Central memory CD8-positive, alpha-beta T cell (primary cell): ENCODE data around the gene ABHD16A.

Experiments used
- ATAC-seq: fragments of 150-1000 bp; cut with Tn5 transposase; replicated peaks from 2 replicates; pipeline ENCODE4 v1.10.0; 2022; ENCODE audit warnings: mild to moderate bottlenecking, moderate FRiP score, moderate number of reproducible peaks; ENCODE audit not compliant: poor library complexity, severe bottlenecking; ENCODE audit errors: extremely low read depth
- DNase-seq, 2 donors: peaks; one replicate each; pipeline ENCODE4 v3.0.0; 2021; ENCODE audit warnings: low spot score in 2 of 2
- H3K27ac Mint-ChIP-seq: one replicate; pipeline ENCODE4 v1.8.0; 2022; ENCODE audit warnings: low read depth, mild to moderate bottlenecking, moderate library complexity, mixed read lengths
- H3K27me3 Mint-ChIP-seq: one replicate; pipeline ENCODE4 v1.8.0; 2022; ENCODE audit warnings: mixed read lengths
- H3K36me3 Mint-ChIP-seq: one replicate; pipeline ENCODE4 v1.8.0; 2022; ENCODE audit warnings: mild to moderate bottlenecking, moderate library complexity, mixed read lengths; ENCODE audit not compliant: insufficient read depth
- H3K4me1 Mint-ChIP-seq: one replicate; pipeline ENCODE4 v1.8.0; 2022; ENCODE audit warnings: mixed read lengths
- H3K4me3 Mint-ChIP-seq: one replicate; pipeline ENCODE4 v1.8.0; 2022; ENCODE audit warnings: mild to moderate bottlenecking, moderate library complexity, mixed read lengths
- H3K9me3 Mint-ChIP-seq: one replicate; pipeline ENCODE4 v1.8.0; 2022; ENCODE audit warnings: mixed read lengths

Gene ABHD16A

GRCh38 chr6:31658158-31658688, 44.9 kb downstream of the ABHD16A start:
- Mint-ChIP-seq H3K9me3 (no peaks in the 10 kb centered on the region), H3K4me3 (peak overlapping the region; percentile 90), H3K4me1 (peaks cover 63% of the 10 kb centered on the region), H3K27ac (peak overlapping the region; percentile 81), H3K36me3 (peaks cover 21% of the 10 kb centered on the region), H3K27me3 (no peaks in the 10 kb centered on the region)
- DNase-seq, result no peak
- no peak for ATAC-seq

GRCh38 chr6:31657406-31658157, 45.5 kb downstream of the ABHD16A start:
- Mint-ChIP-seq H3K27ac (no peak overlapping the region), H3K36me3 (peaks cover 23% of the 10 kb centered on the region), H3K4me1 (peaks cover 63% of the 10 kb centered on the region)

GRCh38 chr6:31655349-31656237, 47.5 kb downstream of the ABHD16A start, which contains the start of gene APOM:
TSS of gene APOM (plus strand) at chr6:31655894. CDS start at chr6:31655967, 73 bp downstream.
- no peaks in the 10 kb centered on the region for H3K9me3 Mint-ChIP-seq
- no peak within 1 kb of the TSS for H3K27ac Mint-ChIP-seq
- peaks cover 67% of the 10 kb centered on the region for H3K4me1 Mint-ChIP-seq
- H3K4me3 Mint-ChIP-seq, result no peak within 1 kb of the TSS
- no peak for ATAC-seq
- peaks cover 34% of the 10 kb centered on the region for H3K36me3 Mint-ChIP-seq
- no peaks in the 10 kb centered on the region for H3K27me3 Mint-ChIP-seq
- no peak for DNase-seq

More at GRCh38 chr6:31657406-31658157, 45.5 kb downstream of the ABHD16A start:
- no peak for ATAC-seq
- no peak for DNase-seq
- no peaks in the 10 kb centered on the region for H3K9me3 Mint-ChIP-seq
- peak overlapping the region; percentile 61 for H3K4me3 Mint-ChIP-seq
- no peaks in the 10 kb centered on the region for H3K27me3 Mint-ChIP-seq

- Mint-ChIP-seq H3K4me3 (no peak overlapping the region), H3K27ac (no peak overlapping the region), H3K36me3 (peaks cover 37% of the 10 kb centered on the region), H3K4me1 (peaks cover 61% of the 10 kb centered on the region), H3K27me3 (no peaks in the 10 kb centered on the region), H3K9me3 (no peaks in the 10 kb centered on the region)
- no peak for DNase-seq
- ATAC-seq, result no peak
Observed at GRCh38 chr6:31654574-31655348, 48.4 kb downstream of the ABHD16A start.

GRCh38 chr6:31652925-31653724, 50.0 kb downstream of the ABHD16A start:
- no peak for DNase-seq
- Mint-ChIP-seq H3K27me3 (no peaks in the 10 kb centered on the region), H3K4me3 (peak overlapping the region; percentile 89), H3K27ac (peak overlapping the region; percentile 96), H3K36me3 (peaks cover 48% of the 10 kb centered on the region), H3K9me3 (no peaks in the 10 kb centered on the region), H3K4me1 (peaks cover 56% of the 10 kb centered on the region)
- ATAC-seq, result peak; percentile 76

- DNase-seq (no peak), ATAC-seq (peak; percentile 13)
- peak overlapping the region; percentile 96 for H3K27ac Mint-ChIP-seq
- peak overlapping the region; percentile 89 for H3K4me3 Mint-ChIP-seq
- H3K36me3 Mint-ChIP-seq, result peaks cover 58% of the 10 kb centered on the region
- peaks cover 47% of the 10 kb centered on the region for H3K4me1 Mint-ChIP-seq
- H3K27me3 Mint-ChIP-seq, result no peaks in the 10 kb centered on the region
- no peaks in the 10 kb centered on the region for H3K9me3 Mint-ChIP-seq
Observed at GRCh38 chr6:31651602-31652191, 51.4 kb downstream of the ABHD16A start.

GRCh38 chr6:31645325-31645724, 57.8 kb downstream of the ABHD16A start:
- ATAC-seq (no peak), DNase-seq (no peak)
- Mint-ChIP-seq H3K36me3 (peaks cover 75% of the 10 kb centered on the region), H3K27ac (peak overlapping the region; percentile 73), H3K27me3 (no peaks in the 10 kb centered on the region), H3K4me1 (peaks cover 18% of the 10 kb centered on the region), H3K9me3 (no peaks in the 10 kb centered on the region), H3K4me3 (no peak overlapping the region)

GRCh38 chr6:31643818-31644454, 59.2 kb downstream of the ABHD16A start:
- Mint-ChIP-seq H3K4me3 (no peak overlapping the region), H3K27me3 (no peaks in the 10 kb centered on the region), H3K27ac (no peak overlapping the region), H3K36me3 (peaks cover 69% of the 10 kb centered on the region), H3K4me1 (peaks cover 10% of the 10 kb centered on the region), H3K9me3 (no peaks in the 10 kb centered on the region)
- DNase-seq (no peak), ATAC-seq (no peak)

- Mint-ChIP-seq H3K36me3 (peaks cover 65% of the 10 kb centered on the region), H3K4me1 (peaks cover 7% of the 10 kb centered on the region), H3K4me3 (no peak overlapping the region), H3K27ac (no peak overlapping the region), H3K9me3 (no peaks in the 10 kb centered on the region), H3K27me3 (no peaks in the 10 kb centered on the region)
- ATAC-seq, result no peak
- no peak for DNase-seq
Observed at GRCh38 chr6:31642798-31643570, 60.1 kb downstream of the ABHD16A start.

- Mint-ChIP-seq H3K9me3 (no peaks in the 10 kb centered on the region), H3K36me3 (peaks cover 63% of the 10 kb centered on the region), H3K27me3 (no peaks in the 10 kb centered on the region), H3K27ac (no peak overlapping the region), H3K4me3 (no peak overlapping the region), H3K4me1 (peaks cover 11% of the 10 kb centered on the region)
- DNase-seq (no peak), ATAC-seq (no peak)
Observed at GRCh38 chr6:31641370-31641769, 61.8 kb downstream of the ABHD16A start.
